NCI-H2196 treated with DMSO at 0.1 percent for 48 hours (cell line): ENCODE measurements around the gene YIPF3.
A peak's percentile ranks its signal among the peaks of the same experiment; 100 is the strongest.
"Not testable (repeated sequence)": the region's sequence is repeated elsewhere in the genome, so short reads cannot be mapped to it uniquely, and the experiment has no call there.

ENCODE experiments used
- DNase-seq: peaks from one replicate; lab custom pipeline; 2025; ENCODE audit not compliant: unreplicated experiment; lab: John Stamatoyannopoulos, UW

YIPF3 gene

GRCh38 chr6:43516697-43517504, at the start of gene YIPF3, which contains the start of gene POLR1C:
YIPF3 (minus strand) TSS chr6:43516926; CDS start chr6:43516807, 119 bp downstream.
POLR1C (plus strand) TSS chr6:43517089; CDS start chr6:43517110, 21 bp downstream.
- DNase-seq = peak; percentile 96

GRCh38 chr6:43559328-43559727, 42.6 kb upstream of the YIPF3 start:
- no peak for DNase-seq

GRCh38 chr6:43557620-43558019, 40.9 kb upstream of the YIPF3 start:
- not testable (repeated sequence) for DNase-seq

- DNase-seq = no peak
Measured at GRCh38 chr6:43547222-43547621, 30.5 kb upstream of the YIPF3 start.

GRCh38 chr6:43544461-43544860, 27.7 kb upstream of the YIPF3 start:
- DNase-seq = no peak

- no peak for DNase-seq
Measured at GRCh38 chr6:43541774-43542471, 25.2 kb upstream of the YIPF3 start.

GRCh38 chr6:43540507-43540906, 23.8 kb upstream of the YIPF3 start:
- DNase-seq = no peak

GRCh38 chr6:43539409-43539808, 22.7 kb upstream of the YIPF3 start:
- DNase-seq = not testable (repeated sequence)

GRCh38 chr6:43538986-43539385, 22.3 kb upstream of the YIPF3 start:
- not testable (repeated sequence) for DNase-seq

GRCh38 chr6:43532201-43532600, 15.5 kb upstream of the YIPF3 start:
- no peak for DNase-seq

- no peak for DNase-seq
Measured at GRCh38 chr6:43524483-43524961, 7.8 kb upstream of the YIPF3 start.

- no peak for DNase-seq
Measured at GRCh38 chr6:43523284-43523683, 6.6 kb upstream of the YIPF3 start.

- DNase-seq = no peak
Measured at GRCh38 chr6:43522547-43523261, 6.0 kb upstream of the YIPF3 start.

GRCh38 chr6:43521836-43522235, 5.1 kb upstream of the YIPF3 start:
- no peak for DNase-seq

GRCh38 chr6:43520097-43520496, 3.4 kb upstream of the YIPF3 start:
- DNase-seq = no peak

- no peak for DNase-seq
Measured at GRCh38 chr6:43517505-43518357, 1.0 kb upstream of the YIPF3 start.

GRCh38 chr6:43516367-43516696, 394 bp downstream of the YIPF3 start:
- no peak for DNase-seq

- DNase-seq = no peak
Measured at GRCh38 chr6:43515808-43516207, 918 bp downstream of the YIPF3 start.

GRCh38 chr6:43511824-43512415, 4.8 kb downstream of the YIPF3 start:
- DNase-seq = no peak

- DNase-seq = no peak
Measured at GRCh38 chr6:43510827-43511163, 5.9 kb downstream of the YIPF3 start.
